ENCODE data around the gene GJB6.

GRCh38 chr13:20247963-20248362 lies 15.8 kb upstream of the GJB6 start:
- TF ChIP-seq CSRNP3 (CRISPR knock-in tag; IDR thresholded peaks at IDR 0.05) (no peak), ZNF70 (CRISPR knock-in tag; IDR thresholded peaks at IDR 0.05) (no peak), BACH2 (CRISPR knock-in tag; IDR thresholded peaks at IDR 0.05; ENCODE audit: borderline replicate concordance) (no peak)

Measured in SK-N-SH treated with all-trans-retinoic acid at 6 μM for 48 hours (cell line).